Parathyroid adenoma (tissue), 2 donors: Measurements from ENCODE around the gene ULBP1.
"Not testable (repeated sequence)": the region's sequence is repeated elsewhere in the genome, so short reads cannot be mapped to it uniquely, and the experiment has no call there.

Source experiments
- H2AFZ ChIP-seq: fragments of 300-600 bp; sonication (generic); one replicate; pipeline ENCODE4 v1.7.0; 2017; ENCODE audit warnings: antibody characterized with exemption, mild to moderate bottlenecking
- H3K27ac ChIP-seq: fragments of 300-600 bp; sonication (generic); one replicate; pipeline ENCODE4 v1.7.0; 2017
- H3K27me3 ChIP-seq: fragments of 300-600 bp; sonication (generic); one replicate; pipeline ENCODE4 v1.7.0; 2017; ENCODE audit warnings: low read length; ENCODE audit not compliant: control insufficient read depth, insufficient read depth
- H3K36me3 ChIP-seq: fragments of 300-600 bp; sonication (generic); one replicate; pipeline ENCODE4 v1.7.0; 2017; ENCODE audit warnings: low read length; ENCODE audit not compliant: control insufficient read depth, insufficient read depth
- H3K4me1 ChIP-seq: fragments of 300-600 bp; sonication (generic); one replicate; pipeline ENCODE4 v1.7.0; 2017; ENCODE audit warnings: control low read depth
- H3K4me2 ChIP-seq: fragments of 300-600 bp; sonication (generic); one replicate; pipeline ENCODE4 v1.7.0; 2017; ENCODE audit warnings: low read length
- H3K4me3 ChIP-seq: fragments of 300-600 bp; sonication (generic); one replicate; pipeline ENCODE4 v1.7.0; 2017; ENCODE audit warnings: low read depth, low read length
- H3K79me2 ChIP-seq: fragments of 300-600 bp; sonication (generic); one replicate; pipeline ENCODE4 v1.7.0; 2017; ENCODE audit warnings: control low read depth
- H3K9ac ChIP-seq: fragments of 300-600 bp; sonication (generic); one replicate; pipeline ENCODE4 v1.7.0; 2017; ENCODE audit warnings: mild to moderate bottlenecking
- H3K9me3 ChIP-seq: fragments of 300-600 bp; sonication (generic); one replicate; pipeline ENCODE4 v1.7.0; 2017; ENCODE audit warnings: low read length; ENCODE audit not compliant: control insufficient read depth
- CTCF ChIP-seq: fragments of 300-600 bp; sonication (generic); IDR thresholded peaks from one replicate; pipeline ENCODE4 v1.7.0; 2017; ENCODE audit warnings: antibody characterized with exemption, mild to moderate bottlenecking
- donor health status: primary hyperparathyroidism.

The ULBP1 gene

GRCh38 chr6:150005761-150006651, 42.3 kb downstream of the ULBP1 start:
- Histone ChIP-seq H3K79me2 (no peaks in the 10 kb centered on the region), H2AFZ (peak overlapping the region; percentile 82), H3K4me2 (peak overlapping the region; percentile 64), H3K4me3 (peak overlapping the region; percentile 54), H3K27me3 (no peaks in the 10 kb centered on the region), H3K36me3 (no peaks in the 10 kb centered on the region), H3K9me3 (no peaks in the 10 kb centered on the region), H3K4me1 (peaks cover 5% of the 10 kb centered on the region), H3K9ac (no peak overlapping the region), H3K27ac (no peak overlapping the region)
- no peak for TF ChIP-seq CTCF

DNA sequence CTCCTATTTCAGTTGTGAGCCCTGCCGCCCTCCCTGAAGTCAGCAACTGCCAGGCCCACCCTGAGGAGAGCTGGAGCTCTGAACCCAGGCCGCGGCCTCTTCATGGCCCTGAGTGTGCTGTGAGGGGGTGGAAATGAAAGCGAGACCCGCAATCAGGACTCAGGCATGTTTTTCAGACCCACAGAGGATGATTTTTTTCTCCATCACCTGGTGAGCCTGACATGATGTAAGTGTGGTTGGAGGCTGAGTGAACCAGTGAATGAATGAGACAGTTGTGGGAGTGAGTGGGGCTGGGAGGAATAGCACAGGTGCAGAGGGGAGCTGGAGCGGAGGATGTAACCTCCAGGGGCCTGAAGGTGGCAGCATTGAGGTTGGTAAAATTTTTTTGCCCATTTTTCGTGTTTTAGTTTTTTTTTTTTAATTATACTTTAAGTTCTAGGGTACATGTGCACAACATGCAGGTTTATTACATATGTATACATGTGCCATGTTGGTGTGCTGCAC, 43.3 kb downstream of the ULBP1 start:
- Histone ChIP-seq H3K9ac (no peak overlapping the region), H3K9me3 (no peaks in the 10 kb centered on the region), H3K79me2 (no peaks in the 10 kb centered on the region), H3K4me1 (peaks cover 5% of the 10 kb centered on the region), H3K4me3 (no peak overlapping the region), H3K4me2 (no peak overlapping the region), H3K36me3 (no peaks in the 10 kb centered on the region), H3K27ac (no peak overlapping the region), H2AFZ (no peak overlapping the region), H3K27me3 (no peaks in the 10 kb centered on the region)
- TF ChIP-seq CTCF = peak; percentile 21

DNA sequence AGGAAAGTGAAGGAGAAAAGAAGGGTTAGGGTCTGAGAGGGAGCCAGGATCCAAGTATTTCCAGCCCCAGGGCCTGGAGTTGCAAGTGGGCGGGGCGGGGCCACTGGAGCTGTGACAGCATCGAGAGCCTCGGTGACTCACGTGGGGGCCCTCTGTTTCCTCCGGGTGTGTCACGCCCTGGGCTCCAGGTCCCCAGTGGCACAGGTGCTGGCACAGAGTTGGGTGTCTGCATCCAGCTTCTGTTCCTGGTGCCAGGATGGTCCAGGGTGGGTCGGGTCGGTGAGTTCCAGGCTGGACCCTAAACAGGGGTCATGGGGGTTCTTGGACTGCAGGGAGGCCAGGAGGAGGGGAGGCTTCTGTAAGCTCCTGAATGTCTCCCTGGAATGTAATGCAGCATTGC, 44.8 kb downstream of the ULBP1 start:
- H3K27ac ChIP-seq = no peak overlapping the region
- H3K36me3 ChIP-seq = no peaks in the 10 kb centered on the region
- H3K4me2 ChIP-seq = no peak overlapping the region
- TF ChIP-seq CTCF = no peak
- no peak overlapping the region for H2AFZ ChIP-seq
- no peaks in the 10 kb centered on the region for H3K9me3 ChIP-seq
- no peak overlapping the region for H3K9ac ChIP-seq
- H3K27me3 ChIP-seq = no peaks in the 10 kb centered on the region
- H3K4me1 ChIP-seq = peaks cover 5% of the 10 kb centered on the region
- H3K79me2 ChIP-seq = no peaks in the 10 kb centered on the region
- no peak overlapping the region for H3K4me3 ChIP-seq

DNA sequence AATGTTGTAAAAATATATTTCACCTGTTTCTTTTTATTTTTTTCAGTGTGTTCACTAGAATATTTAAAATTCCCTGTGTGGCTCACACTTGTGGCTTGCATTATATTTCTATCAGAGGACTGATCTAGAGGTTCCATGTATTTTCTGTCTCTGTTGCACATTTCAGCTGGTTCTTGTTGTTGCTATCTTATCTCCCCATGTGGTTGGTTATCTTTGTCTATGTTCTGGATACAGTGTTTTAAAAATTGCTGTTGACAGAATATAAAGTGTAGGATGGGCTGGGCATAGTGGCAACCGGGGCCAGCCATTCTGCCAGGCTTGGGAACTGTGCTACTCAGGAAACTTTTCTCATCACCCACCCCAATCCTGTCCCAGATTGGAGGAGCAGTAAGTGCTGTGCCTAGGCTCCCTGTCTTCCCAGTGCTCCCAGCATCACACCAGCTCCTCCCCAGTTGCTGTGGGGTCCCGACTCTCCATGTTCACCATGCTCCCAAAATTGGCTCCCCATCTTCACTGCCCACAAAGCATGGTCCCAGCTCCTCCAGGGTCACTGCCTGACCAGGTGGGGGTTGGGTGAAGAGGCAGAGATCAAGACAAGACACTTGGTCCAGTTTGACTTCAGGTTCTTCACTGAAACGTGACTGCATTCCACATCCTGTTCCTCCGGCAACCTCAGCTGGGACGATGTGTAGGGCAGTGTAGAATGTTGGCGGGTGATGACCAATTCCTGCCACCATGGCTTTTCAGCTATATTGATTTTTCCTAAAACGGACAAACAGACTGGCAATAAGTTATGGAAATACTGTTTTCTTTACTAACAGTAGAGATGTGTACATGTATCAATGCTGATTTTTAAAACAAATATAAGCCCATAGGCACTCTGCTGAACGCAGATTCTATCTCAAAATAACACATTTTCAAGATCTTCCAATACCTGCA, 49.4 kb downstream of the ULBP1 start:
- not testable (repeated sequence) for H3K27ac ChIP-seq, H2AFZ ChIP-seq, H3K27me3 ChIP-seq, H3K4me2 ChIP-seq, H3K9ac ChIP-seq, H3K36me3 ChIP-seq, H3K9me3 ChIP-seq, H3K4me1 ChIP-seq, H3K4me3 ChIP-seq, H3K79me2 ChIP-seq

DNA sequence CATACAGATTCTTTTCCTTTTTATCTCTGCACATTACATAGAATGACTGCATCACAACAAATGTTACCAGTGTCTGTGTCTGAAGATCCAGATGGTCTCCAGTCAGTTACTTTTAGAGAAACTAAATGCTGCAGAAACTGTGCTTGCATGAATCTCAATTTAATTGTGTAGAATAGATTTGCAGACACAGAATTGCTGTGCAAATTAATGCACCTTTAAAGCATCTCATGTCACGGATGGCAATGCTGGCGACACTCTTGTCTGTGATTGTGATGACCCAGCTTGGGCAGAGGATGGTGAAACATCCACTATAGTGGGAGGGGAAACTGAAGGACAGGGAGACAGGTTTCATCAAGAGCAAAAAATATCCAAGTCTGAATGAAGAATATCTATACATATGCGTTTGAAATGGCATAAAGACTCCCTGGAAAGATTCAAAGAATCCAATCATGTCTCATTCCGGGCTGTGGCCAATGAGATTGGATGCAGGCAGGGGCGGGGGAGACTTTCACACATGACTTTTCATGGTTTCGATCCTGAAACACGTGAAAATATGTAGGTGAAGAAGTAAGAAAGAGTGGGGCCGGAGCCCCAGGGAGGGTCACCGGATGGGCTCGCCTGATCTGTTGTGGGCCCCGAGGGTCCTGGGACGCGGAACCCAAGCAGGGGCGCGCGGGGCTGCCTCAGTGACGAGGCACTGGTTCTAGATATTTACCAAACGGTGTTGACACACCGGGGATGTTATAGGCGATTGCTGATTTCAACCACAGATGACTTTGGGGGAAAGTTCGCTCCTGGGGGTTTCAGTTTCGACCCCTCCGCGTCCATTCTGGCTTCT, 50.3 kb downstream of the ULBP1 start:
- H3K79me2 ChIP-seq, H3K4me2 ChIP-seq, H3K4me1 ChIP-seq, H3K9ac ChIP-seq, H3K36me3 ChIP-seq, H3K27me3 ChIP-seq, H3K9me3 ChIP-seq, H3K4me3 ChIP-seq, H3K27ac ChIP-seq, H2AFZ ChIP-seq: not testable (repeated sequence)

DNA sequence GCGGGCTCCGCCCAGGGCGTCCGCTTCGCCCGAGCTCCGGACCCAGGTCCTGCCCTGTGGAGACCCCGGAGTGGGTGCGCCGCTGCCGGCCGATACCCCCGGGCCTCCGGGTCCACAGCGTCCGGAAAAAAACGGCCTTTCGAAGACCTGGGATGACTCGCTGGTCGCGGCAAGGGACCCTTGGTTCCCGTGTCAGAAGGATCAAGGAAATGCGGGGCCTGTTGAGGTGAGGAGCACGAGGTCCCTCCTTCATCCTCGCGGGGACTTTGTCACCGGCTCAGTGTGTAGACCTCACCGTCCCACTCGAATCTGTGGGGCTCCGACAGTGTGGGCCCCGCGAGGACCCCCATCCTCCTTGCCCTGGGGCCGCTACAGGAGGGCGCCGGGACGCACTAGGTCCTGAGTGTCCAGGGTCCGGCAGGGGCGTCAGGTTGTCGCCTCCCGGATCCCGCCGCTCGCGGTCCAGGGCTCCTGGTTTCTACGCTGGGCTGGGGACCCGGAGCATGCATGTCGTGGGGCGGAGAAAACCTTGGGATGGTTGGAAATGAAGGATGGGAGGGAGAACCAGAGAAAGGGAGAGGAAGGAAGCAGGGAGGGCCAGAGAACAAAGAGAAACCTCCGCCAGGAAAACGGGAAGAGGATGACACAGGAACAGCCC, 51.0 kb downstream of the ULBP1 start:
- H3K4me1 ChIP-seq, H3K27me3 ChIP-seq: not testable (repeated sequence)

GRCh38 chr6:150015281-150016001, 51.7 kb downstream of the ULBP1 start:
- not testable (repeated sequence) for H3K9ac ChIP-seq, H3K4me2 ChIP-seq, H3K27ac ChIP-seq, H3K4me3 ChIP-seq, H3K36me3 ChIP-seq, H3K79me2 ChIP-seq, H3K27me3 ChIP-seq, H3K4me1 ChIP-seq, H3K9me3 ChIP-seq, H2AFZ ChIP-seq

More for the DNA sequence above, 51.0 kb downstream of the ULBP1 start:
- H3K9ac ChIP-seq, H3K9me3 ChIP-seq, H3K4me2 ChIP-seq, H2AFZ ChIP-seq, H3K4me3 ChIP-seq, H3K27ac ChIP-seq, H3K36me3 ChIP-seq, H3K79me2 ChIP-seq: not testable (repeated sequence)
